OCI-LY7 (cell line): ENCODE results near the gene CMTR2.

ENCODE experiments used
- CTCF ChIP-seq: fragments of 200-600 bp; sonication (generic); conservative IDR thresholded peaks from 2 replicates; pipeline ENCODE4 v1.5.1; 2014; ENCODE audit warnings: mild to moderate bottlenecking, antibody characterized with exemption, low read length, moderate library complexity, mixed read lengths
- EZH2phosphoT487 ChIP-seq: fragments of 200-600 bp; sonication (generic); IDR thresholded peaks from 2 replicates; pipeline ENCODE4 v1.6.1; 2018; ENCODE audit warnings: low read depth, borderline replicate concordance, mild to moderate bottlenecking, mixed run types, antibody characterized with exemption, low read length, moderate library complexity, mixed read lengths

DNA sequence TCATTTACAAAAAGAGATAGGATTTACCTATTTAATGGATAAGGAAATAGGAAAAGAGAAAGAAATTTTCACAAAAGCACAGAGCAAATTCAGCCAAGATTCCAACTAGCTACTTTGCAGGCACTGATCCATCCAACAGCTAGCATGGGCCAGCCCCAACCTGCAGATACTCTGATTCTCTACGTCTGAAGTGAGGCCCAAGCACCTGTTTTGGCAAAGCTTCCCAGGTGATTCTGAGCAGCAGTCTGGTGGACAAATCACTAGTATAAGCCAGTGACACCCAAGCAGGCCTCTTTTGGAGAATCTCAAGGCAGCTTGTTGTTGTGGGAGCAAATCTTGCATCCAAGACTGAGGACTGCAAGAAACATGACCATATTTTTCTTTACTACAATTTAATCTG, 48.4 kb upstream of the CMTR2 start:
- TF ChIP-seq CTCF (no peak), EZH2phosphoT487 (no peak)
